ENCODE data around the gene SERPINA7.
"Not testable (repeated sequence)": the region's sequence is repeated elsewhere in the genome, so short reads cannot be mapped to it uniquely, and the experiment has no call there.

SERPINA7 gene, protein sequence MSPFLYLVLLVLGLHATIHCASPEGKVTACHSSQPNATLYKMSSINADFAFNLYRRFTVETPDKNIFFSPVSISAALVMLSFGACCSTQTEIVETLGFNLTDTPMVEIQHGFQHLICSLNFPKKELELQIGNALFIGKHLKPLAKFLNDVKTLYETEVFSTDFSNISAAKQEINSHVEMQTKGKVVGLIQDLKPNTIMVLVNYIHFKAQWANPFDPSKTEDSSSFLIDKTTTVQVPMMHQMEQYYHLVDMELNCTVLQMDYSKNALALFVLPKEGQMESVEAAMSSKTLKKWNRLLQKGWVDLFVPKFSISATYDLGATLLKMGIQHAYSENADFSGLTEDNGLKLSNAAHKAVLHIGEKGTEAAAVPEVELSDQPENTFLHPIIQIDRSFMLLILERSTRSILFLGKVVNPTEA

GRCh38 chrX:106038625-106039024 is at the start of gene SERPINA7:
Gene SERPINA7, minus strand, starts transcription at chrX:106038727. Its CDS starts 1,669 bp downstream, at chrX:106037058.
- no peak for DNase-seq

- no peak for DNase-seq
Observed at GRCh38 chrX:106069048-106069447, 30.5 kb upstream of the SERPINA7 start.

- DNase-seq = no peak
Observed at GRCh38 chrX:106050054-106050453, 11.5 kb upstream of the SERPINA7 start.

DNA sequence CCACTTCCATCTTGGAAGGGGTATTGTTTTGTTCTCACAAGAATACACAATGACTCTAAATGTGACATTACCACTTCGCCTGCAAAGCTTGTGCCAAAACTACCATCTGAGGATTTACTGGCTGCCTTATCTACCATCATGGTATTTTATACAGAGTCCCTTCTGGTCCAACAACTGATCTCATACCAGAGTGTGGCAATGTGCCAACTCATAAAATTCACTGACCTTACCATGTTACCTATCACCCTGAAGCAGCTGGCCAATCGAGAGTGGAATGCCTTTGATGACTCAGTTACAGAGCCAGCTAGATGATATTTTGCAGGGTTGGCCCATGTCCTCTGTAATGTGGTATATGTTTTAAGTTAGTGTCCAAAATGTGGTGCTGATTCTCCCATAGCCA is 3.8 kb upstream of the SERPINA7 start:
- DNase-seq = no peak

- no peak for DNase-seq
Observed at GRCh38 chrX:106040861-106041260, 2.3 kb upstream of the SERPINA7 start.

GRCh38 chrX:106039920-106040319 is 1.4 kb upstream of the SERPINA7 start:
- no peak for DNase-seq

DNA sequence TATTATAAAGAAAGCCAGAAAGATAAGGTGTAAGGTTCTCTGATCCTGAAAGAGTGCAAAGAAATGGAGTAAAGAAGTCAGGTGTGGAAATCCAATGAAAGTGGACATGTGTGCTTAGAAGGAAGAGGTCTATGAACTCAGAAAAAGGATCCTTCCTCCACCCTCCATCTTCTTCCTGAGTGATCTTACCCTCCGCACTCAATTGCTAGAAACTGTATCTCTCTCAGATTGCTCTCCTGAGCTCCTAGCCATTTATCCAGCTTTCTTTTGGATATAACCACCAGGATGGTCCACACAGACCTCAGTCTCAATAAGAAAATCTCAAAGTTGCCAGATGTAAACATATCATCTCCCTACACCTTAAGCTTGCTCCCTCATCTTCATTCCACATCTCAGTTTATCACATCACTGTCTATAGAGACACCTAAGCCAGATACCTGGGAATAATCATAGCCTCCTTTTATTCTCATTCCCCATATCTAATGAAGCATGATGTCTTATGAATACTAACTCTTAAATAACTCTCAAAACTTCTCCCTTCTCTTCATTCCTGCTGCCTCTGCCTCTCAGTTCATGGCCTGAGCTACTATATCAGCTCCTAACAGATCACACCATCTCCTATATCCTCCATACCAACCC is 573 bp downstream of the SERPINA7 start:
- no peak for DNase-seq

DNA sequence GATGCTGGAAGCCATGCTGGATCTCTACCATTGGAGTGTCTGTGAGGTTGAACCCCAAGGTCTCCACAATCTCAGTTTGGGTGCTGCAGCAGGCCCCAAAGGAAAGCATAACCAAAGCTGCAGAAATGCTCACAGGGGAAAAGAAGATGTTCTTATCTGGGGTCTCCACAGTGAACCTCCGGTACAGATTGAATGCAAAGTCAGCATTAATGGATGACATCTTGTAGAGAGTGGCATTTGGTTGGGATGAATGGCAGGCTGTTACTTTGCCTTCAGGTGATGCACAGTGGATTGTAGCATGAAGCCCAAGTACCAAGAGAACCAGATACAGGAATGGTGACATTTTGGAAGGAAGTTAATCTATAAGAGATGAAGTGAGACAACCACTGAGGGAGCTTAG is 1.8 kb downstream of the SERPINA7 start:
- no peak for DNase-seq

GRCh38 chrX:106035064-106035463 is 3.5 kb downstream of the SERPINA7 start:
- DNase-seq = no peak

DNA sequence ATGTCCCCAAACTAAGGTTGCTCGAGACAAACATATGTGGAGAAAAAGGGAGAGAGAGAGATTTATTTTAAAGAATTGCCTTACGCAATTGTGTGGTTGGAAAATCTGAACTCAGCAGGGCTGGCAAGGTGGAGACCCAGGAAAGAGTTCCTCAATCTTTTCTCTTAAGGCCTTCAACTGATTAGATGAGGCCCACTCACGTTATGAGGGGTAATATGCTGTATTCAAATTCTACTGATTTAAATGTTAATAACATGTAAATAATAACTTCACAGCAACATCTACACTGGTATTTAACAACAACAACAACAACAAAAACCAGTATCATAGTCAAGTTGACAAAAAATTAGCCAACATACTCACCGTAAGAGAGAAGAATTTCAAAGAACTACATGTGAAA is 14.6 kb downstream of the SERPINA7 start:
- DNase-seq = no peak

GRCh38 chrX:106022238-106022637 is 16.3 kb downstream of the SERPINA7 start:
- no peak for DNase-seq

GRCh38 chrX:106014119-106014775 is 24.3 kb downstream of the SERPINA7 start:
- DNase-seq = no peak

GRCh38 chrX:106009145-106009544 is 29.4 kb downstream of the SERPINA7 start:
- DNase-seq = no peak

DNA sequence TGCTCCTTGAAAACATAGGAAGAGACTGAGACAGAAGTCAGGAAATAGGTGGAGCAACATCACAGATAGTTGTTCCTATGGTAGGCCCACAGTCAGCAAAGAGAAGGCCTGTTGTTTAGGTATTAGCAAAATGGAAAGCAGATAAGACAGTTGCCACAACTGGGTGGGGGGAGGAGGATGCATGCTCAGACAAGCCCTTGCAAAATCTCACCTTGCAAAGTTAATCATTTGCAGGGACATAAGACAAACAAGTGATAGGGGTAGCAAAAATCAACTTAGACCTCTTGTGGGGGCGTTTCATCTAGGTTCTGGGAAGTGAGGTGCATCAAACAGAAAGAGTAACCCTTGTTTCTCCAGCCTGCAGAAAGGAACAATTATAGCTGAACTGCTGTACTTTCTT is 30.7 kb downstream of the SERPINA7 start:
- DNase-seq = no peak

DNA sequence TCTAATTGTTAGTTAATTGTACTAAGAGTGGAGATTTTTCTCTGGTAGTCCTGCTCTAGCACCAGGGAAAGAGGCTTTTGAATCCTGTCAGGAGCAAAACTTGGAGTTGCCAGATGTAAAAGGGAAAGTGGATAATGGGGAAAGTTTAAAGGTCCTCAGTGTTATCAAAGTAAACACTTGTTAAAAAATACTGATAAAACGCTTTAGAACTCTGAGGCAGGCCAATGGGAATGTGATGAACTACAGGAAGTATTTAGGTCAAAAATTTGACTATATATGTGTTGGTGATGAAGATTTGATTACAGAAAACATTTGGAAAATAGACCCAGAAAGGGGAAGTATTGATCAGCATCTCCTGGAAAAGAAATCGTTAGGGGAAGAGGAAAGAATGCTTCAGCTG is 32.8 kb downstream of the SERPINA7 start:
- no peak for DNase-seq

- not testable (repeated sequence) for DNase-seq
Observed at GRCh38 chrX:106000609-106001008, 37.9 kb downstream of the SERPINA7 start.

- DNase-seq = no peak
Observed at GRCh38 chrX:106000203-106000602, 38.3 kb downstream of the SERPINA7 start.

DNA sequence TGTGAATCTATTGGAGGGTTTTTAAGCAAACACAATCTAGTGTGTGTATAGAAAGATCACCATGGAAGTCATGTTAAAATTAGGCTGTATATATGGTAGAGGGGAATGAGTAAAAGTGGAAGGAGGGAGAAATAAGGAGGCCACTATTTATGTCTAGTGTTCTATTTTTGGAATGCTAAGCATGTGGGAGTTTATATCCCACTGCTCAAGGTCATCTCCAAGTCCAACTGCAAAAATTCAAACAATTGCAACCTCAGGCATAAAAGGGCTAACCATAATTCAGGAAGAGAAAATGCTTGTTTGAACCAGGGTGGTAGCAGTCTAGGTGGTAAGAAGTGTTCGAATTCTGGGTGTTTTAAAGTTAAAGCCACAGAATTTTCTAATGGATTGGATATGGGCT is 39.2 kb downstream of the SERPINA7 start:
- no peak for DNase-seq

DNA sequence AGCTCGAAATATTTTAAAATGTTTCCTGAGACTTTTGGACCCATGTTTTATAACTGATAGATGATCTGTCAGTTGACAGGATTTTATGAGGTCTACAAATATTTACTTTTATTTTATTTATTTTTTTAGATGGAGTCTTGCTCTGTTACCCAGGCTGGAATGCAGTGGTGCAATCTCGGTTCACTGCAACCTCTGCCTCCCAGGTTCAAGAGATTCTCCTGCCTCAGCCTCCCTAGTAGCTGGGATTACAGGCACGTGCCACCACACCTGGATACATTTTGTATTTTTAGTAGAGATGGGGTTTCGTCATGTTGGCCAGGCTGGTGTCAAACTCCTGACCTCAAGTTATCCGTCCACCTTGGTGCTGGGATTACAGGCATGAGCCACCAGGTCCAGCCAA is 50.0 kb downstream of the SERPINA7 start:
- DNase-seq = not testable (repeated sequence)
